ENCODE results near the gene TSTD2.

DNA sequence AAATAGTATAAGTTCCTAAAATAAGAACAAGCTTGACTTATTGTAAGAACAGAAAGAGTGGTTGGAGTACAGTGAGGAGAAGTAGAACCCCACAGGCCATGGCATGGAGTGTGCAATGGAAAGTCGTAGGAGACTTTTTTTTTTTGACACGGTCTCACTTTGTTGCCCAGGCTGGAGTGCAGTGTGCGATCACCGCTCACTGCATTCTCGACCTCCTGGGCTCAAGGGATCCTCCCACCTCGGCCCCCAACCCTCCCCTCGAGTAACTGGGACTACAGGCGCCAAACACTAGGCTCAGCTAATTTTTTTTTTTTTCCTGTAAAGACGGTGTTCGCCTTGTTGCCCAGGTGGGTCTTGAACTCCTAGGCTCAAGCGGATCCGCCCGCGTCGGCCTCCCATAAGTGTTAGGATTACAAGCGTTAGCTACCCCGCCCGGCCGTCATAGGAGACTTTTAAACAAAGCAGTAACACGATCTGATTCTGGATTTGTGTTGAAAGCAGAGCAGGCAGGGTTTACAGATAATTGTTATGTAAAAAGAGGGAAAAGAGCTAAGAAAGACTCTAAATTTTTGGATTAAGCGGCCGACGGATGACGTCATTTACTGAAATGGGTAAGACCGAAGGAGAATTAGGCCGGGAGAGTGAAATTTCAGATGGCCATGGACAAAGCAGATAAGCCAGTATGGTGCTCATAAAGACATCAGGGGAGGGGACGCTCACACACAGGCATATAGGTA is 752 bp downstream of the TSTD2 start:
- TF ChIP-seq POLR2AphosphoS5 (IDR thresholded peaks at IDR 0.05) (no peak), CTCF (IDR thresholded peaks at IDR 0.05) (no peak), EP300 (IDR thresholded peaks at IDR 0.05) (no peak), POLR2A (IDR thresholded peaks at IDR 0.05) (no peak)
